ENCODE measurements around the gene CDK12. TPM values are rescaled to one million over a fixed set of nuclear protein-coding genes. Genes with fewer than 3 reads are reported as not detected.
A peak's percentile ranks its signal among the peaks of the same experiment; 100 is the strongest.
"Not testable (repeated sequence)": the region's sequence is repeated elsewhere in the genome, so short reads cannot be mapped to it uniquely, and the experiment has no call there.

CDK12 gene
- 10 to 100 TPM; 61.4 to 61.9 TPM for total RNA-seq

DNA sequence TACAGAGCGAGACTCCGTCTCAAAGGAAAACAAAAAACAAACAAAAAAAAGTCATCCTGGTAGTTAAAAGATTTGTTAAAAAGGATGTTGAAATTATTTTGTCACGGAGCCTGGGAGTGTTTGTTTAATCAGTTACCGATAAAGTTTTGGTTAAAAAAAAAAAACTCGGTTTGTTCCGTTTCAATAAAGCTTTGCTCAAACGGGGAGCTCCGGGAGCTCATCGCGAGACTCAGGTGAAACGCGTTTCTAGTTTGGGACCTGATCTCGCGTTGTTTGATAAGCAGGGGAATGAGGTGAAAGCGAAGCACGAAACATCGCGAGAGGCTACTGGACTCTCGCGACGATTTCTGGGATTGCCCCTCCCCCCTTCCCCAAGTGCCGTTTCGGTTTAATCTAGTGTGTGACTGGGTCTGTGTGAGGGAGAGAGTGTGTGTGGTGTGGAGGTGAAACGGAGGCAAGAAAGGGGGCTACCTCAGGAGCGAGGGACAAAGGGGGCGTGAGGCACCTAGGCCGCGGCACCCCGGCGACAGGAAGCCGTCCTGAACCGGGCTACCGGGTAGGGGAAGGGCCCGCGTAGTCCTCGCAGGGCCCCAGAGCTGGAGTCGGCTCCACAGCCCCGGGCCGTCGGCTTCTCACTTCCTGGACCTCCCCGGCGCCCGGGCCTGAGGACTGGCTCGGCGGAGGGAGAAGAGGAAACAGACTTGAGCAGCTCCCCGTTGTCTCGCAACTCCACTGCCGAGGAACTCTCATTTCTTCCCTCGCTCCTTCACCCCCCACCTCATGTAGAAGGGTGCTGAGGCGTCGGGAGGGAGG is at the start of gene CDK12:
TSS of gene CDK12 (plus strand) at position 374 of the 813 bp plus-strand sequence. CDS start 586 bp downstream, outside the sequence.
- CTCF ChIA-PET = interaction anchor here (1.0 to 2.1 kb wide), 4 partner anchors 10 to 191 kb away, joined by 3 to 12 read pairs (median 6); partner anchors contain the start of gene MED1
- peaks cover 30% of the 10 kb centered on the region for H3K36me3 Mint-ChIP-seq (ENCODE audit: low read depth)
- ATAC-seq (peak; percentile 94), DNase-seq (peak; percentile 97)
- TF ChIP-seq, protein P1, sequence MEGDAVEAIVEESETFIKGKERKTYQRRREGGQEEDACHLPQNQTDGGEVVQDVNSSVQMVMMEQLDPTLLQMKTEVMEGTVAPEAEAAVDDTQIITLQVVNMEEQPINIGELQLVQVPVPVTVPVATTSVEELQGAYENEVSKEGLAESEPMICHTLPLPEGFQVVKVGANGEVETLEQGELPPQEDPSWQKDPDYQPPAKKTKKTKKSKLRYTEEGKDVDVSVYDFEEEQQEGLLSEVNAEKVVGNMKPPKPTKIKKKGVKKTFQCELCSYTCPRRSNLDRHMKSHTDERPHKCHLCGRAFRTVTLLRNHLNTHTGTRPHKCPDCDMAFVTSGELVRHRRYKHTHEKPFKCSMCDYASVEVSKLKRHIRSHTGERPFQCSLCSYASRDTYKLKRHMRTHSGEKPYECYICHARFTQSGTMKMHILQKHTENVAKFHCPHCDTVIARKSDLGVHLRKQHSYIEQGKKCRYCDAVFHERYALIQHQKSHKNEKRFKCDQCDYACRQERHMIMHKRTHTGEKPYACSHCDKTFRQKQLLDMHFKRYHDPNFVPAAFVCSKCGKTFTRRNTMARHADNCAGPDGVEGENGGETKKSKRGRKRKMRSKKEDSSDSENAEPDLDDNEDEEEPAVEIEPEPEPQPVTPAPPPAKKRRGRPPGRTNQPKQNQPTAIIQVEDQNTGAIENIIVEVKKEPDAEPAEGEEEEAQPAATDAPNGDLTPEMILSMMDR (IDR thresholded peaks at IDR 0.05) = no peak
- H3K27ac Mint-ChIP-seq = peak within 1 kb of the TSS; percentile 93
- peak within 1 kb of the TSS; percentile 84 for H3K4me3 Mint-ChIP-seq
- no peaks in the 10 kb centered on the region for H3K27me3 Mint-ChIP-seq
- H3K4me1 Mint-ChIP-seq (ENCODE audit: low read depth) = peaks cover 21% of the 10 kb centered on the region
- H3K9me3 Mint-ChIP-seq = no peaks in the 10 kb centered on the region
- POLR2A ChIA-PET = interaction anchor here (0.6 to 6.3 kb wide), 29 partner anchors 8 to 782 kb away, joined by 3 to 96 read pairs (median 4); partner anchors contain the start of genes FBXL20, MED1 and RPL19
- intact Hi-C loops (cut with micrococcal nuclease) = no loop called here

DNA sequence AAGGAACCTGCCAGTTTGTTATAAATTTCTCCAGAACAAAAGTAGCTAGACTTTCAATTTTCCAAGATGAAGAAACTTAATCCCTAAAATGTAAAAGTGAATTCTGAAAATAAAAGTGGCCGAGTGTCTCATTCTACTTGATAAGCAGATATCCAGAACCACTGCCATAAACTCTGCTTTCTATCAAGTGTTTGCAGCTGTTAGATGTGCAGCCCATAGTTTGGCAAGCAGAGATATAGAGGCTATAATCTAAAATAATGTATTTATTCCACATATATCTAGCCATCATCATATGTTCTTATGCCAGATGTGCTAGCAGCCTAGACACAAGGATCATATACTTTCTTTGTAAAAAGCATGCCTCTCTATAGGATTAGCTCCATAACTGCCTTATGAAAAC is 45.1 kb upstream of the CDK12 start:
- no peaks in the 10 kb centered on the region for H3K27me3 Mint-ChIP-seq
- TF ChIP-seq, protein P1 (IDR thresholded peaks at IDR 0.05) = no peak
- H3K9me3 Mint-ChIP-seq = no peaks in the 10 kb centered on the region
- H3K27ac Mint-ChIP-seq = no peak overlapping the region
- intact Hi-C loops (cut with micrococcal nuclease) = no loop called here
- ATAC-seq (no peak), DNase-seq (no peak)
- ChIA-PET CTCF (no interaction called here), POLR2A (no interaction called here)
- H3K36me3 Mint-ChIP-seq (ENCODE audit: low read depth) = peaks cover 26% of the 10 kb centered on the region
- no peaks in the 10 kb centered on the region for H3K4me1 Mint-ChIP-seq (ENCODE audit: low read depth)
- H3K4me3 Mint-ChIP-seq = no peak overlapping the region

DNA sequence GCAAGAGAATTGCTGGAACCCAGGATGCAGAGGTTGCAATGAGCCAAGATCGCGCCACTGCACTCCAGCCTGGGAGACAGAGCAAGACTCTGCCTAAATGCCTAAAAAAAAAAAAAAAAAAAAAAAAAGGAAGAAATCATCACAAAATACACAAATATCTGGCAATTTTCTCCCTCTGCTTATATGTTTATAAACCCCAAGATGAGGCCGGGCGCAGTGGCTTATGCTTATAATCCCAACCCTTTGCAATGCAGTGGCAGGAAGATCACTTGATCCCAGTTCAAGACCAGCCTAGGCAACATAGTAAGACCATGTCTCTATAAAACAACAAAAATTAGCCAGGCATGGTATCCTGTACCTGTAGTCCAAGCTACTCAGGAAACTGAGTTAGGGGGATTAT is 31.7 kb upstream of the CDK12 start:
- no peaks in the 10 kb centered on the region for H3K4me1 Mint-ChIP-seq (ENCODE audit: low read depth)
- no peak overlapping the region for H3K27ac Mint-ChIP-seq
- no peaks in the 10 kb centered on the region for H3K27me3 Mint-ChIP-seq
- ATAC-seq = no peak
- ChIA-PET POLR2A (no interaction called here), CTCF (no interaction called here)
- TF ChIP-seq, protein P1 (IDR thresholded peaks at IDR 0.05) = no peak
- no peak for DNase-seq
- H3K4me3 Mint-ChIP-seq = no peak overlapping the region
- intact Hi-C loops (cut with micrococcal nuclease) = no loop called here
- no peaks in the 10 kb centered on the region for H3K9me3 Mint-ChIP-seq
- H3K36me3 Mint-ChIP-seq (ENCODE audit: low read depth) = peaks cover 27% of the 10 kb centered on the region

DNA sequence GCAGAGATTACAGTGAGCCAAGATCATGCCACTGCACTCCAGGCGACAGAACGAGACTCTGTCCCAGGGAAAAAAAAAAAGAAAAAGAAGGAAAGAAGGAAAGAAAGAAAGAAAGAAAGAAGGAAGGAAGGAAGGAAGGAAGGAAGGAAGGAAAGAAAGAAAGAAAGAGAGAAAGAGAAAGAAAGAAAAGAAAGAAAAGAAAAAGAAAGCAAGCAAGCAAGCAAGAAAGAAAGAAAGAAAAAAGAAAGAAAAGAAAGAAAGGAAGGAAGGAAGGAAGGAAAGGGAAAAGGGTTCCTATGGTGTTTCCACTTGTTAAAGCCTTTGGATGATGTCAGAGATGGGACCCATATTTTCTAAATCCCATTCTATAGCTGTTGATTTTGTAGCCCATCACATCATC is 21.4 kb upstream of the CDK12 start:
- H3K4me1 Mint-ChIP-seq (ENCODE audit: low read depth); H3K27ac Mint-ChIP-seq; DNase-seq; H3K9me3 Mint-ChIP-seq; H3K4me3 Mint-ChIP-seq; intact Hi-C loops (cut with micrococcal nuclease); ATAC-seq; H3K27me3 Mint-ChIP-seq: not testable (repeated sequence)
- CTCF ChIA-PET = interaction anchor here (1.2 kb wide), 1 partner anchor 18 kb away, joined by 5 read pairs; no protein-coding TSS in a partner anchor
- POLR2A ChIA-PET = interaction anchor here (0.6 to 2.7 kb wide), 3 partner anchors 22 to 734 kb away, joined by 3 to 12 read pairs (median 5); partner anchors contain the start of gene CDK12
- H3K36me3 Mint-ChIP-seq (ENCODE audit: low read depth) = peaks cover 45% of the 10 kb centered on the region

DNA sequence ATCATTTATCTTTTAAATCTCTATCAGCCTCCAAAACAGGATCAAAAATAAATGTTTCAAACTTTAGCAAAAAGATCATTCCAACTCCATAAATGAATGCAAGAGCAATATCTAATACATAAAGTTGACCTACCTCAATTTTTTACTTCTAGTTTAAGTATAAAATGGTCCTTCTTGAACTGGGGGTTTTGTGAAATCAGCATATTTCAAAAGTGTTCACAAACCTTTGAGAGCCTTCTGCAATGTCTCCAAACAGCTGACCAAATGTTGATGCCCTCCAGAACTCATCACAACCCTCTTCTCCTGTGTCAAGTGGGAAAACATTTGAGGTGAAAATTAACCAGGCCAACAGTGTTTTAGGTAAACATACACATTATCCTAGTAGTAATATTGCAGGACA is 18.0 kb upstream of the CDK12 start:
- intact Hi-C loops (cut with micrococcal nuclease) = no loop called here

More for the DNA sequence above, 18.0 kb upstream of the CDK12 start:
- TF ChIP-seq, protein P1 (IDR thresholded peaks at IDR 0.05) = no peak
- DNase-seq = no peak
- CTCF ChIA-PET = no interaction called here
- no peaks in the 10 kb centered on the region for H3K9me3 Mint-ChIP-seq
- H3K27ac Mint-ChIP-seq = no peak overlapping the region
- H3K27me3 Mint-ChIP-seq = no peaks in the 10 kb centered on the region
- POLR2A ChIA-PET = no interaction called here
- H3K36me3 Mint-ChIP-seq (ENCODE audit: low read depth) = peaks cover 46% of the 10 kb centered on the region
- no peak overlapping the region for H3K4me3 Mint-ChIP-seq
- no peak for ATAC-seq
- peaks cover 13% of the 10 kb centered on the region for H3K4me1 Mint-ChIP-seq (ENCODE audit: low read depth)
